IMR-90 (cell line): ENCODE measurements around the gene PTPRN2. TPM values are rescaled to one million over a fixed set of nuclear protein-coding genes. Genes with fewer than 3 reads are reported as not detected.

Experiments
- ATAC-seq: fragments of 200-7000 bp; cut with Tn5 transposase; 2 replicates; pipeline ENCODE4 v1.9.1; 2020; ENCODE audit warnings: low read depth, mild to moderate bottlenecking, moderate library complexity
- BruUV-seq: library from RNA; stranded (reverse); fragments of 400-500 nt; replicated peaks from 2 replicates; lab custom pipeline; 2021; lab: Mats Ljungman, UMichigan
- CTCF ChIA-PET: fragments of 300-600 bp; formaldehyde crosslinking; extraction: SDS; loops from one replicate; lab custom pipeline; 2021; ENCODE audit warnings: antibody characterized with exemption; lab: Yijun Ruan, JAX
- POLR2A ChIA-PET: fragments of 300-600 bp; sonication (Branson Sonifier 250); formaldehyde crosslinking; loops from one replicate; lab custom pipeline; 2022; ENCODE audit warnings: antibody characterized with exemption; ENCODE audit not compliant: unreplicated experiment; lab: Charles Lee
- DNase-seq: peaks from one replicate; pipeline ENCODE4 v3.0.0; 2013
- H2AFZ ChIP-seq: replicated peaks from 2 replicates; pipeline ENCODE3; 2013; ENCODE audit warnings: low read length, mild to moderate bottlenecking; ENCODE audit not compliant: poor library complexity
- H2AK5ac ChIP-seq: 2 replicates; pipeline ENCODE4 v1.6.1; 2013; ENCODE audit warnings: low read depth, low read length, inconsistent platforms
- H2AK9ac ChIP-seq: replicated peaks from 2 replicates; pipeline ENCODE3; 2013; ENCODE audit warnings: mild to moderate bottlenecking, low read depth, low read length, moderate library complexity; ENCODE audit not compliant: poor library complexity
- H2BK120ac ChIP-seq: 2 replicates; pipeline ENCODE4 v1.6.1; 2013; ENCODE audit warnings: low read depth, low read length, inconsistent platforms
- H2BK15ac ChIP-seq: 3 replicates; pipeline ENCODE4 v1.6.1; 2013; ENCODE audit warnings: low read depth, low read length, inconsistent platforms
- H2BK20ac ChIP-seq: 2 replicates; pipeline ENCODE4 v1.6.1; 2013; ENCODE audit warnings: low read depth, mild to moderate bottlenecking, inconsistent platforms, low read length, moderate library complexity
- H2BK5ac ChIP-seq: 2 replicates; pipeline ENCODE4 v1.6.1; 2013; ENCODE audit warnings: mild to moderate bottlenecking, low read depth, low read length, inconsistent platforms; ENCODE audit not compliant: poor library complexity, severe bottlenecking
- H3K14ac ChIP-seq: replicated peaks from 2 replicates; pipeline ENCODE4 v1.6.1; 2013; ENCODE audit warnings: low read depth, low read length, inconsistent platforms
- H3K18ac ChIP-seq: 2 replicates; pipeline ENCODE4 v1.6.1; 2013; ENCODE audit warnings: low read depth, low read length, control low read depth
- H3K23ac ChIP-seq: 2 replicates; pipeline ENCODE4 v1.6.1; 2013; ENCODE audit warnings: low read depth, low read length, inconsistent platforms
- H3K27ac ChIP-seq: 2 replicates; pipeline ENCODE4 v1.5.1; 2013; ENCODE audit warnings: mild to moderate bottlenecking, control low read depth, low read length; ENCODE audit not compliant: insufficient read depth
- H3K27me3 ChIP-seq: 2 replicates; pipeline ENCODE4 v1.6.1; 2013; ENCODE audit warnings: low read length; ENCODE audit not compliant: control insufficient read depth, insufficient read depth
- H3K36me3 ChIP-seq: 2 replicates; pipeline ENCODE4 v1.6.1; 2013; ENCODE audit warnings: low read length, mixed read lengths; ENCODE audit not compliant: control insufficient read depth, insufficient read depth
- H3K4ac ChIP-seq: 2 replicates; pipeline ENCODE4 v1.6.1; 2013; ENCODE audit warnings: low read depth, low read length, inconsistent platforms
- H3K4me1 ChIP-seq: 2 replicates; pipeline ENCODE4 v1.6.1; 2013; ENCODE audit warnings: low read length, mixed read lengths; ENCODE audit not compliant: control insufficient read depth, insufficient read depth
- H3K4me2 ChIP-seq: 2 replicates; pipeline ENCODE4 v1.6.1; 2013; ENCODE audit warnings: low read depth, mild to moderate bottlenecking, control low read depth, low read length, moderate library complexity
- H3K4me3 ChIP-seq: 2 replicates; pipeline ENCODE4 v1.5.1; 2013; ENCODE audit warnings: low read depth, mild to moderate bottlenecking, control low read depth, low read length, moderate library complexity; ENCODE audit not compliant: insufficient read depth
- H3K56ac ChIP-seq: 2 replicates; pipeline ENCODE4 v1.6.1; 2013; ENCODE audit warnings: low read length, inconsistent platforms; ENCODE audit not compliant: insufficient read depth; ENCODE audit errors: extremely low read depth
- H3K79me1 ChIP-seq, 2 experiments: 2 replicates each; pipeline ENCODE4 v1.6.1; 2013; ENCODE audit warnings: low read length in 2 of 2, inconsistent platforms in 1 of 2, low read depth in 1 of 2
- H3K9ac ChIP-seq: 2 replicates; pipeline ENCODE4 v1.6.1; 2013; ENCODE audit warnings: low read depth, low read length, control low read depth
- H3K9me1 ChIP-seq: 2 replicates; pipeline ENCODE4 v1.6.1; 2013; ENCODE audit warnings: low read length, inconsistent platforms; ENCODE audit not compliant: insufficient read depth
- H3K9me3 ChIP-seq: 2 replicates; pipeline ENCODE4 v1.6.1; 2013; ENCODE audit warnings: low read length; ENCODE audit not compliant: control insufficient read depth, insufficient read depth
- H4K20me1 ChIP-seq: 2 replicates; pipeline ENCODE4 v1.6.1; 2013; ENCODE audit warnings: low read length, inconsistent platforms; ENCODE audit not compliant: insufficient read depth
- H4K5ac ChIP-seq: 2 replicates; pipeline ENCODE4 v1.6.1; 2013; ENCODE audit warnings: mild to moderate bottlenecking, low read depth, low read length, control low read depth
- H4K8ac ChIP-seq, 2 experiments: 2 replicates each; pipeline ENCODE4 v1.6.1; 2013; ENCODE audit warnings: low read depth in 2 of 2, low read length in 2 of 2, control low read depth in 1 of 2, inconsistent platforms in 1 of 2
- H4K91ac ChIP-seq: 2 replicates; pipeline ENCODE4 v1.6.1; 2013; ENCODE audit warnings: low read depth, low read length, inconsistent platforms; ENCODE audit not compliant: insufficient read depth
- CEBPB ChIP-seq: IDR thresholded peaks from 2 replicates; pipeline ENCODE4 v1.6.1; 2012; ENCODE audit warnings: low read depth, low read length, improper control_type of control experiment
- FOS ChIP-seq: fragments of 150-350 bp; IDR thresholded peaks from 2 replicates; pipeline ENCODE4 v1.6.1; 2016; ENCODE audit warnings: low read depth, low read length
- WGBS, 2 experiments: methylation state at CpG; one replicate each; pipeline versions ENCODE4 v1.1.5 to v1.1.7; 2013; ENCODE audit warnings: missing lambda C conversion rate in 2 of 2; ENCODE audit not compliant: insufficient read length in 1 of 2; ENCODE audit errors: extremely low coverage in 2 of 2; 5-methylcytosine and 5-hydroxymethylcytosine counted together
- dilution Hi-C: fragments of 300-500 bp; cut with HindIII; formaldehyde crosslinking; loops from one replicate; pipeline ENCODE4 v1.14.3; 2018; ENCODE audit warnings: low sequenced_read_pairs; ENCODE audit not compliant: unreplicated experiment
- in situ Hi-C: fragments of 300-500 bp; cut with MboI; formaldehyde crosslinking; loops from 3 replicates; pipeline ENCODE4 v1.14.3; 2019; ENCODE audit warnings: low sequenced_read_pairs, inconsistent platforms, mixed read lengths
- intact Hi-C: fragments of 100-400 bp; cut with micrococcal nuclease; formaldehyde crosslinking; loops from 2 replicates; pipeline ENCODE4 v1.10.0; 2022
- polyA plus RNA-seq, 3 experiments: library from polyadenylated mRNA; depleted of rRNA; stranded (reverse); fragments of >200 nt; gene quantifications; 2 replicates each; pipeline ENCODE4 v1.2.3, GENCODE V29; 2012; ENCODE audit warnings: low replicate concordance in 1 of 3
- total RNA-seq: library from RNA; depleted of rRNA; stranded (reverse); fragments of >200 nt; gene quantifications from 2 replicates; pipeline ENCODE4 v1.2.3, GENCODE V29; 2012

The PTPRN2 gene
- total and polyA plus RNA-seq, 2 of the 4 experiments (the other 2 are of a cell fraction) = 0.03 TPM; not detected in 1

GRCh38 chr7:157760004-157760730 is 827.5 kb downstream of the PTPRN2 start:
- Histone ChIP-seq H2BK5ac (no peak overlapping the region), H3K23ac (no peak overlapping the region), H2BK120ac (no peak overlapping the region), H3K27me3 (no peaks in the 10 kb centered on the region), H4K5ac (no peak overlapping the region), H3K4ac (no peak overlapping the region), H3K36me3 (no peaks in the 10 kb centered on the region), H2AK9ac (no peak overlapping the region), H3K9me3 (peaks cover 47% of the 10 kb centered on the region), H3K4me3 (no peak overlapping the region), H4K20me1 (no peaks in the 10 kb centered on the region), H3K27ac (no peak overlapping the region), H2BK15ac (no peak overlapping the region), H3K9ac (no peak overlapping the region), H2AFZ (no peak overlapping the region), H3K56ac (no peak overlapping the region), H4K91ac (no peak overlapping the region), H3K4me1 (no peaks in the 10 kb centered on the region), H4K8ac (no peak overlapping the region), H3K79me1 (no peaks in the 10 kb centered on the region), H3K4me2 (no peak overlapping the region), H3K9me1 (no peaks in the 10 kb centered on the region), H3K14ac (no peak overlapping the region), H3K18ac (no peak overlapping the region), H2AK5ac (no peak overlapping the region), H2BK20ac (no peak overlapping the region)
- no peak for ATAC-seq
- no peak for TF ChIP-seq CEBPB
- TF ChIP-seq FOS = no peak
- in situ Hi-C loops (no loop called here), dilution Hi-C loops (no loop called here), intact Hi-C loops (no loop called here)
- POLR2A ChIA-PET = no interaction called here
- BruUV-seq = no TSS peak
- 49% methylated on average over 14 of the region's 17 CpGs; no CpG with 5 or more reads in 1 of the 2 experiments for WGBS, 2 experiments
- CTCF ChIA-PET = no interaction called here
- no peak for DNase-seq
